T-helper 17 cell (primary cell): ENCODE results near the gene LAMTOR4. TPM values are rescaled to one million over a fixed set of nuclear protein-coding genes. Genes with fewer than 3 reads are reported as not detected.
"Not testable (repeated sequence)": the region's sequence is repeated elsewhere in the genome, so short reads cannot be mapped to it uniquely, and the experiment has no call there.

ENCODE experiments used
- ATAC-seq: fragments of 150-1000 bp; cut with Tn5 transposase; 2 replicates; pipeline ENCODE4 v1.10.0; 2021; ENCODE audit warnings: mild to moderate bottlenecking, moderate library complexity
- DNase-seq, 3 donors: peaks; one replicate each; pipeline versions ENCODE4 v3.0.0 to v3.0.0-alpha.2; 2020 to 2021
- H3K9me3 ChIP-seq: one replicate; pipeline ENCODE4 v1.7.0; 2013; ENCODE audit warnings: low read length, mild to moderate bottlenecking; ENCODE audit not compliant: control insufficient read depth, poor library complexity, severe bottlenecking
- H3K27ac Mint-ChIP-seq: one replicate; pipeline ENCODE4 v1.8.0; 2022; ENCODE audit warnings: mild to moderate bottlenecking, moderate library complexity, mixed read lengths
- H3K27me3 Mint-ChIP-seq: one replicate; pipeline ENCODE4 v1.8.0; 2022; ENCODE audit warnings: mixed read lengths
- H3K36me3 Mint-ChIP-seq: one replicate; pipeline ENCODE4 v1.8.0; 2022; ENCODE audit warnings: low read depth, mixed read lengths
- H3K4me1 Mint-ChIP-seq: one replicate; pipeline ENCODE4 v1.8.0; 2022; ENCODE audit warnings: mild to moderate bottlenecking, mixed read lengths
- H3K4me3 Mint-ChIP-seq: one replicate; pipeline ENCODE4 v1.8.0; 2022; ENCODE audit warnings: mild to moderate bottlenecking, moderate library complexity, mixed read lengths
- total RNA-seq, 4 donors: library from RNA in 2 of 4; stranded (reverse) in 2 of 4; gene quantifications; one replicate each; pipeline ENCODE4 v1.2.3 and lab custom pipeline; 2022 to 2026

Gene LAMTOR4
- total RNA-seq, 2 donors from 2014 or later: 124 to 135 TPM

- H3K36me3 Mint-ChIP-seq: no peaks in the 10 kb centered on the region
- peaks cover 24% of the 10 kb centered on the region for H3K4me1 Mint-ChIP-seq
- no peaks in the 10 kb centered on the region for H3K9me3 ChIP-seq
- H3K27me3 Mint-ChIP-seq: no peaks in the 10 kb centered on the region
- H3K27ac Mint-ChIP-seq: peak overlapping the region; percentile 54
- H3K4me3 Mint-ChIP-seq: peak overlapping the region; percentile 97
- DNase-seq (no peak), ATAC-seq (no peak)
These were observed 20.7 kb upstream of the LAMTOR4 start for GRCh38 chr7:100127866-100128636.

GRCh38 chr7:100128637-100128963 lies 20.1 kb upstream of the LAMTOR4 start:
- peaks cover 24% of the 10 kb centered on the region for H3K4me1 Mint-ChIP-seq
- ATAC-seq (no peak), DNase-seq (no peak)
- no peaks in the 10 kb centered on the region for H3K27me3 Mint-ChIP-seq
- no peaks in the 10 kb centered on the region for H3K36me3 Mint-ChIP-seq
- no peak overlapping the region for H3K27ac Mint-ChIP-seq
- H3K9me3 ChIP-seq: no peaks in the 10 kb centered on the region
- H3K4me3 Mint-ChIP-seq: peak overlapping the region; percentile 97

GRCh38 chr7:100130220-100130607 lies 18.5 kb upstream of the LAMTOR4 start:
- H3K4me3 Mint-ChIP-seq, ATAC-seq, H3K36me3 Mint-ChIP-seq: not testable (repeated sequence)

GRCh38 chr7:100130608-100131453 lies 17.9 kb upstream of the LAMTOR4 start:
- H3K4me3 Mint-ChIP-seq: peak overlapping the region; percentile 83
- no peaks in the 10 kb centered on the region for H3K9me3 ChIP-seq
- peaks cover 13% of the 10 kb centered on the region for H3K4me1 Mint-ChIP-seq
- DNase-seq: peak; percentile 72 to 85 (median 76)
- ATAC-seq: no peak
- H3K27me3 Mint-ChIP-seq: no peaks in the 10 kb centered on the region
- no peaks in the 10 kb centered on the region for H3K36me3 Mint-ChIP-seq
- peak overlapping the region; percentile 83 for H3K27ac Mint-ChIP-seq

More at GRCh38 chr7:100130220-100130607, 18.5 kb upstream of the LAMTOR4 start:
- not testable (repeated sequence) for H3K27me3 Mint-ChIP-seq, DNase-seq, H3K27ac Mint-ChIP-seq, H3K9me3 ChIP-seq
- H3K4me1 Mint-ChIP-seq: peaks cover 17% of the 10 kb centered on the region

- H3K27ac Mint-ChIP-seq: peak overlapping the region; percentile 83
- H3K27me3 Mint-ChIP-seq: no peaks in the 10 kb centered on the region
- ATAC-seq: no peak
- H3K9me3 ChIP-seq: no peaks in the 10 kb centered on the region
- H3K36me3 Mint-ChIP-seq: no peaks in the 10 kb centered on the region
- peaks cover 13% of the 10 kb centered on the region for H3K4me1 Mint-ChIP-seq
- DNase-seq: no peak
- H3K4me3 Mint-ChIP-seq: no peak overlapping the region
These were observed 16.6 kb upstream of the LAMTOR4 start for GRCh38 chr7:100132126-100132525.

- H3K4me3 Mint-ChIP-seq: peak overlapping the region; percentile 31
These were observed 16.0 kb upstream of the LAMTOR4 start for GRCh38 chr7:100132697-100133151.

GRCh38 chr7:100137851-100138760 lies 10.6 kb upstream of the LAMTOR4 start:
- Mint-ChIP-seq H3K4me1 (peaks cover 4% of the 10 kb centered on the region), H3K4me3 (no peak overlapping the region), H3K27me3 (no peaks in the 10 kb centered on the region), H3K27ac (no peak overlapping the region), H3K36me3 (no peaks in the 10 kb centered on the region)
- no peaks in the 10 kb centered on the region for H3K9me3 ChIP-seq
- ATAC-seq (no peak), DNase-seq (no peak)

More at GRCh38 chr7:100132697-100133151, 16.0 kb upstream of the LAMTOR4 start:
- Mint-ChIP-seq H3K4me1 (peaks cover 13% of the 10 kb centered on the region), H3K27ac (peak overlapping the region; percentile 19), H3K27me3 (no peaks in the 10 kb centered on the region), H3K36me3 (no peaks in the 10 kb centered on the region)
- DNase-seq (peak; percentile 26 to 50 (median 35)), ATAC-seq (peak; percentile 85)
- no peaks in the 10 kb centered on the region for H3K9me3 ChIP-seq

GRCh38 chr7:100141555-100141949 lies 7.2 kb upstream of the LAMTOR4 start:
- Mint-ChIP-seq H3K36me3 (no peaks in the 10 kb centered on the region), H3K4me3 (no peak overlapping the region), H3K4me1 (peaks cover 4% of the 10 kb centered on the region), H3K27me3 (no peaks in the 10 kb centered on the region), H3K27ac (no peak overlapping the region)
- DNase-seq (no peak), ATAC-seq (no peak)
- no peaks in the 10 kb centered on the region for H3K9me3 ChIP-seq

- DNase-seq (no peak), ATAC-seq (no peak)
- H3K27me3 Mint-ChIP-seq: no peaks in the 10 kb centered on the region
- no peak overlapping the region for H3K27ac Mint-ChIP-seq
- H3K4me3 Mint-ChIP-seq: no peak overlapping the region
- H3K9me3 ChIP-seq: no peaks in the 10 kb centered on the region
- H3K4me1 Mint-ChIP-seq: peaks cover 4% of the 10 kb centered on the region
- H3K36me3 Mint-ChIP-seq: no peaks in the 10 kb centered on the region
These were observed 6.3 kb upstream of the LAMTOR4 start for GRCh38 chr7:100142461-100142860.

- not testable (repeated sequence) for H3K36me3 Mint-ChIP-seq, DNase-seq, H3K27ac Mint-ChIP-seq, ATAC-seq, H3K4me3 Mint-ChIP-seq, H3K9me3 ChIP-seq, H3K27me3 Mint-ChIP-seq
- H3K4me1 Mint-ChIP-seq: peaks cover 25% of the 10 kb centered on the region
These were observed 2.4 kb upstream of the LAMTOR4 start for GRCh38 chr7:100146350-100146749.

- ATAC-seq (no peak), DNase-seq (no peak)
- Mint-ChIP-seq H3K4me3 (no peak overlapping the region), H3K36me3 (peaks cover 8% of the 10 kb centered on the region), H3K4me1 (peaks cover 26% of the 10 kb centered on the region), H3K27ac (peak overlapping the region; percentile 98), H3K27me3 (no peaks in the 10 kb centered on the region)
- no peaks in the 10 kb centered on the region for H3K9me3 ChIP-seq
These were observed 1.4 kb upstream of the LAMTOR4 start for GRCh38 chr7:100147278-100147677.

- H3K4me3 Mint-ChIP-seq: peak overlapping the region; percentile 100
- no peaks in the 10 kb centered on the region for H3K27me3 Mint-ChIP-seq
- H3K4me1 Mint-ChIP-seq: peaks cover 30% of the 10 kb centered on the region
- no peak for ATAC-seq
- DNase-seq: no peak
- peaks cover 11% of the 10 kb centered on the region for H3K36me3 Mint-ChIP-seq
- H3K27ac Mint-ChIP-seq: peak overlapping the region; percentile 98
- no peaks in the 10 kb centered on the region for H3K9me3 ChIP-seq
These were observed 526 bp upstream of the LAMTOR4 start for GRCh38 chr7:100148225-100148558.

GRCh38 chr7:100152404-100152803 lies 3.7 kb downstream of the LAMTOR4 start:
- H3K27ac Mint-ChIP-seq: peak overlapping the region; percentile 98
- no peak for ATAC-seq
- no peak for DNase-seq
- H3K4me3 Mint-ChIP-seq: no peak overlapping the region
- H3K27me3 Mint-ChIP-seq: no peaks in the 10 kb centered on the region
- H3K36me3 Mint-ChIP-seq: peaks cover 11% of the 10 kb centered on the region
- H3K4me1 Mint-ChIP-seq: peaks cover 35% of the 10 kb centered on the region
- H3K9me3 ChIP-seq: no peaks in the 10 kb centered on the region
